SK-N-SH treated with all-trans-retinoic acid at 6 μM for 48 hours (cell line): ENCODE results near the gene ATP1A2.

Experiments used
- ATAC-seq: fragments of 200-7000 bp; cut with Tn5 transposase; 3 replicates; pipeline ENCODE4 v1.9.1; 2020; ENCODE audit warnings: mild to moderate bottlenecking, moderate library complexity
- ARNTL ChIP-seq: fragments of 450-650 bp; formaldehyde crosslinking; IDR thresholded peaks from 2 replicates; pipeline ENCODE4 v1.5.0; 2020; ENCODE audit warnings: low read depth, mild to moderate bottlenecking, moderate library complexity, borderline replicate concordance
- BACH2 ChIP-seq: fragments of 250-450 bp; sonication (Bioruptor Pico); IDR thresholded peaks from 2 replicates; pipeline ENCODE4 v1.9.0; 2021; ENCODE audit warnings: mild to moderate bottlenecking, borderline replicate concordance
- CREB5 ChIP-seq: fragments of 250-450 bp; sonication (Bioruptor Pico); IDR thresholded peaks from 2 replicates; pipeline ENCODE4 v1.5.1; 2020; ENCODE audit warnings: low read depth, mild to moderate bottlenecking, moderate library complexity
- CSDC2 ChIP-seq: fragments of 250-450 bp; sonication (Bioruptor Pico); IDR thresholded peaks from 2 replicates; pipeline ENCODE4 v1.5.0; 2020; ENCODE audit warnings: mild to moderate bottlenecking, moderate library complexity
- ESRRG ChIP-seq: fragments of 250-450 bp; sonication (Bioruptor Pico); IDR thresholded peaks from 2 replicates; pipeline ENCODE4 v1.6.1; 2021; ENCODE audit warnings: mild to moderate bottlenecking
- GLIS3 ChIP-seq: fragments of 250-450 bp; sonication (Bioruptor Pico); IDR thresholded peaks from 2 replicates; pipeline ENCODE4 v1.5.0; 2020; ENCODE audit warnings: mild to moderate bottlenecking, moderate library complexity
- ISL1 ChIP-seq: fragments of 250-450 bp; sonication (Bioruptor Pico); IDR thresholded peaks from 2 replicates; pipeline ENCODE4 v2.1.2; 2022; ENCODE audit warnings: mild to moderate bottlenecking, moderate library complexity
- OSR1 ChIP-seq: fragments of 250-450 bp; sonication (Bioruptor Pico); IDR thresholded peaks from 2 replicates; pipeline ENCODE4 v1.8.0; 2022; ENCODE audit warnings: moderate library complexity, mild to moderate bottlenecking, inconsistent platforms
- PATZ1 ChIP-seq: fragments of 250-450 bp; sonication (Bioruptor Pico); IDR thresholded peaks from 2 replicates; pipeline ENCODE4 v1.8.0; 2020; ENCODE audit warnings: mild to moderate bottlenecking, moderate library complexity, borderline replicate concordance
- PPARA ChIP-seq: fragments of 250-450 bp; sonication (Bioruptor Pico); IDR thresholded peaks from 2 replicates; pipeline ENCODE4 v1.5.0; 2020; ENCODE audit warnings: mild to moderate bottlenecking, borderline replicate concordance
- RARB ChIP-seq: fragments of 250-450 bp; sonication (Bioruptor Pico); IDR thresholded peaks from 2 replicates; pipeline ENCODE4 v1.8.0; 2021; ENCODE audit warnings: mild to moderate bottlenecking, moderate library complexity
- SNAI2 ChIP-seq: fragments of 250-450 bp; sonication (Bioruptor Pico); IDR thresholded peaks from 2 replicates; pipeline ENCODE4 v1.5.0; 2020; ENCODE audit warnings: mild to moderate bottlenecking, moderate library complexity
- TCF4 ChIP-seq: fragments of 250-450 bp; sonication (Bioruptor Pico); IDR thresholded peaks from 2 replicates; pipeline ENCODE4 v1.8.0; 2021; ENCODE audit warnings: mild to moderate bottlenecking, moderate library complexity, borderline replicate concordance
- TOX ChIP-seq: fragments of 250-450 bp; sonication (Bioruptor Pico); IDR thresholded peaks from 2 replicates; pipeline ENCODE4 v1.8.0; 2021; ENCODE audit warnings: mild to moderate bottlenecking, moderate library complexity, borderline replicate concordance
- TSHZ2 ChIP-seq: fragments of 250-450 bp; sonication (Bioruptor Pico); IDR thresholded peaks from 2 replicates; pipeline ENCODE4 v1.5.0; 2020; ENCODE audit warnings: mild to moderate bottlenecking, moderate library complexity
- ZC3H10 ChIP-seq: fragments of 250-450 bp; sonication (Bioruptor Pico); IDR thresholded peaks from 2 replicates; pipeline ENCODE4 v1.5.1; 2021; ENCODE audit warnings: mild to moderate bottlenecking, moderate library complexity
- ZFP3 ChIP-seq: fragments of 250-450 bp; sonication (Bioruptor Pico); IDR thresholded peaks from 2 replicates; pipeline ENCODE4 v1.5.0; 2020; ENCODE audit warnings: mild to moderate bottlenecking, moderate library complexity
- ZNF565 ChIP-seq: fragments of 450-650 bp; formaldehyde crosslinking; conservative IDR thresholded peaks from 2 replicates; pipeline ENCODE4 v1.5.0; 2020; ENCODE audit warnings: low read depth, mild to moderate bottlenecking, moderate library complexity
- ZNF70 ChIP-seq: fragments of 450-650 bp; formaldehyde crosslinking; IDR thresholded peaks from 2 replicates; pipeline ENCODE4 v1.5.0; 2020; ENCODE audit warnings: mild to moderate bottlenecking, moderate library complexity
- ZNF8 ChIP-seq: fragments of 450-650 bp; formaldehyde crosslinking; IDR thresholded peaks from 2 replicates; pipeline ENCODE4 v1.5.0; 2020; ENCODE audit warnings: mild to moderate bottlenecking, moderate library complexity
- TF ChIP-seq, protein P1 (sequence below): fragments of 250-450 bp; sonication (Bioruptor Pico); IDR thresholded peaks from 2 replicates; pipeline ENCODE4 v1.8.0; 2021; ENCODE audit warnings: low read depth, mild to moderate bottlenecking, moderate library complexity, borderline replicate concordance
- TF ChIP-seq, protein P2 (sequence below): fragments of 250-450 bp; sonication (Bioruptor Pico); IDR thresholded peaks from 2 replicates; pipeline ENCODE4 v1.5.1; 2021; ENCODE audit warnings: mild to moderate bottlenecking, moderate library complexity

ATP1A2 gene

DNA sequence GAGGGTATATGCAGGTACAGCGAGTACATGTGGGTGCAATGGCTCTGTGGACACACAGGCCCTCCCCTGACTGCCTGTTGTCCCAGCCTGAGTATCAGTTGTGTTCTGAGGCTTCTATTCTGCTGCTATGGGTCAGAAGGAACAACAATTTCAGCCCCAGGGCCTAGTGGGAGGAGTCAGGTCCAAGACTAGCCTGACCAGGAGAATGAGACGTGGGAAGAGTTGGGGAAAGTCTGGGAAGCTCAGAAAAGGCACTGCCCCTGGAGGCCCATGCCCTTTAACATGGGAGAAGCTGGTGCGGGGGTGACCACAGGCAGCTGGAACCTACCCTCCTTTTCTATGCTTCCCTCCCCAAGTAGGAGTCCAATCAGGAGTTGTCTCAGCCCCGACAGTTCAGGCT, 24.8 kb upstream of the ATP1A2 start:
- no peak for ATAC-seq
- TF ChIP-seq, protein P1, sequence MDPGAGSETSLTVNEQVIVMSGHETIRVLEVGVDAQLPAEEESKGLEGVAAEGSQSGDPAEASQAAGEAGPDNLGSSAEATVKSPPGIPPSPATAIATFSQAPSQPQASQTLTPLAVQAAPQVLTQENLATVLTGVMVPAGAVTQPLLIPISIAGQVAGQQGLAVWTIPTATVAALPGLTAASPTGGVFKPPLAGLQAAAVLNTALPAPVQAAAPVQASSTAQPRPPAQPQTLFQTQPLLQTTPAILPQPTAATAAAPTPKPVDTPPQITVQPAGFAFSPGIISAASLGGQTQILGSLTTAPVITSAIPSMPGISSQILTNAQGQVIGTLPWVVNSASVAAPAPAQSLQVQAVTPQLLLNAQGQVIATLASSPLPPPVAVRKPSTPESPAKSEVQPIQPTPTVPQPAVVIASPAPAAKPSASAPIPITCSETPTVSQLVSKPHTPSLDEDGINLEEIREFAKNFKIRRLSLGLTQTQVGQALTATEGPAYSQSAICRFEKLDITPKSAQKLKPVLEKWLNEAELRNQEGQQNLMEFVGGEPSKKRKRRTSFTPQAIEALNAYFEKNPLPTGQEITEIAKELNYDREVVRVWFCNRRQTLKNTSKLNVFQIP (CRISPR knock-in tag) = no peak
- TF ChIP-seq SNAI2 (no peak), PATZ1 (CRISPR knock-in tag) (no peak), ZNF70 (CRISPR knock-in tag) (no peak), ZC3H10 (CRISPR knock-in tag) (no peak), ISL1 (CRISPR knock-in tag) (no peak), BACH2 (CRISPR knock-in tag) (no peak), TCF4 (CRISPR knock-in tag) (no peak), OSR1 (CRISPR knock-in tag) (no peak), TOX (CRISPR knock-in tag) (no peak), GLIS3 (CRISPR knock-in tag) (no peak), CREB5 (CRISPR knock-in tag) (no peak), PPARA (CRISPR knock-in tag) (no peak), ZNF8 (CRISPR knock-in tag) (no peak)
- TF ChIP-seq, all 23 proteins: peak for 0

- no peak for ATAC-seq
- TF ChIP-seq TOX (CRISPR knock-in tag) (no peak), ARNTL (CRISPR knock-in tag) (no peak), GLIS3 (CRISPR knock-in tag) (no peak), ZNF565 (no peak), TCF4 (CRISPR knock-in tag) (no peak), ZC3H10 (CRISPR knock-in tag) (no peak), PPARA (CRISPR knock-in tag) (no peak), OSR1 (CRISPR knock-in tag) (no peak), ISL1 (CRISPR knock-in tag) (no peak), SNAI2 (no peak), ZNF8 (CRISPR knock-in tag) (no peak), RARB (CRISPR knock-in tag) (no peak), PATZ1 (CRISPR knock-in tag) (no peak), CSDC2 (CRISPR knock-in tag) (no peak)
- TF ChIP-seq, protein P2, sequence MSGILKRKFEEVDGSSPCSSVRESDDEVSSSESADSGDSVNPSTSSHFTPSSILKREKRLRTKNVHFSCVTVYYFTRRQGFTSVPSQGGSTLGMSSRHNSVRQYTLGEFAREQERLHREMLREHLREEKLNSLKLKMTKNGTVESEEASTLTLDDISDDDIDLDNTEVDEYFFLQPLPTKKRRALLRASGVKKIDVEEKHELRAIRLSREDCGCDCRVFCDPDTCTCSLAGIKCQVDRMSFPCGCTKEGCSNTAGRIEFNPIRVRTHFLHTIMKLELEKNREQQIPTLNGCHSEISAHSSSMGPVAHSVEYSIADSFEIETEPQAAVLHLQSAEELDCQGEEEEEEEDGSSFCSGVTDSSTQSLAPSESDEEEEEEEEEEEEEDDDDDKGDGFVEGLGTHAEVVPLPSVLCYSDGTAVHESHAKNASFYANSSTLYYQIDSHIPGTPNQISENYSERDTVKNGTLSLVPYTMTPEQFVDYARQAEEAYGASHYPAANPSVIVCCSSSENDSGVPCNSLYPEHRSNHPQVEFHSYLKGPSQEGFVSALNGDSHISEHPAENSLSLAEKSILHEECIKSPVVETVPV (CRISPR knock-in tag) = no peak
- TF ChIP-seq, all 23 proteins: peak for 0
These were observed 23.8 kb upstream of the ATP1A2 start for GRCh38 chr1:160091666-160092223.

GRCh38 chr1:160092366-160093068, 23.0 kb upstream of the ATP1A2 start:
- ATAC-seq = no peak
- no peak for TF ChIP-seq ZFP3 (CRISPR knock-in tag)
- no peak for TF ChIP-seq ZNF8 (CRISPR knock-in tag)
- no peak for TF ChIP-seq TSHZ2 (CRISPR knock-in tag)
- TF ChIP-seq ISL1 (CRISPR knock-in tag) = no peak
- no peak for TF ChIP-seq ZNF565
- TF ChIP-seq, protein P1 (CRISPR knock-in tag) = no peak
- TF ChIP-seq OSR1 (CRISPR knock-in tag) = no peak
- no peak for TF ChIP-seq ESRRG (CRISPR knock-in tag)
- TF ChIP-seq TOX (CRISPR knock-in tag) = no peak
- TF ChIP-seq BACH2 (CRISPR knock-in tag) = no peak
- no peak for TF ChIP-seq TCF4 (CRISPR knock-in tag)
